ENCODE results near the gene BCL2L2.

Gene BCL2L2

DNA sequence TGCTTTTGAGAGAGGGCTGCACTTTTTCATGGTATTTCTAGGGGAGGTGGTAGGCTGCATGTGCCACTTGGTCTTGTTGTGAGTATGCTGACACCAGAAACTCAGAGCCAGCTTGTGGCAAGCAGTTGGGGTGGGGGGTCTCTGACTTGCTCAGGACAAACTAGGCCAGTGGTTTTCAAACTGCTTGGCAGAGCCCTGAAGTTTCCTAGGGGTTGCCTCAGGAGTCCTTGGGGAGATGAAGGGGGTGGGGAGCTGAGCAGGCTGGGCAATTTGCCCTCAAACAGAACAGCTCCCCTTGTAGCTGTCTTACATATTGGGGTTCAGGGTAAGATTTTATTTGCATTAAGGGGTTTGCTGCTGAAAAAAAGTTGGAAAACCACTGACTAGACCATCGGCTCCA lies 3.9 kb downstream of the BCL2L2 start:
- DNase-seq (ENCODE audit: low read depth) = no peak
- no peak overlapping the region for H3K4me3 ChIP-seq (ENCODE audit: low read length)
- TF ChIP-seq, protein P1, sequence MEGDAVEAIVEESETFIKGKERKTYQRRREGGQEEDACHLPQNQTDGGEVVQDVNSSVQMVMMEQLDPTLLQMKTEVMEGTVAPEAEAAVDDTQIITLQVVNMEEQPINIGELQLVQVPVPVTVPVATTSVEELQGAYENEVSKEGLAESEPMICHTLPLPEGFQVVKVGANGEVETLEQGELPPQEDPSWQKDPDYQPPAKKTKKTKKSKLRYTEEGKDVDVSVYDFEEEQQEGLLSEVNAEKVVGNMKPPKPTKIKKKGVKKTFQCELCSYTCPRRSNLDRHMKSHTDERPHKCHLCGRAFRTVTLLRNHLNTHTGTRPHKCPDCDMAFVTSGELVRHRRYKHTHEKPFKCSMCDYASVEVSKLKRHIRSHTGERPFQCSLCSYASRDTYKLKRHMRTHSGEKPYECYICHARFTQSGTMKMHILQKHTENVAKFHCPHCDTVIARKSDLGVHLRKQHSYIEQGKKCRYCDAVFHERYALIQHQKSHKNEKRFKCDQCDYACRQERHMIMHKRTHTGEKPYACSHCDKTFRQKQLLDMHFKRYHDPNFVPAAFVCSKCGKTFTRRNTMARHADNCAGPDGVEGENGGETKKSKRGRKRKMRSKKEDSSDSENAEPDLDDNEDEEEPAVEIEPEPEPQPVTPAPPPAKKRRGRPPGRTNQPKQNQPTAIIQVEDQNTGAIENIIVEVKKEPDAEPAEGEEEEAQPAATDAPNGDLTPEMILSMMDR (conservative IDR thresholded peaks at IDR 0.05; ENCODE audit: low read length) = no peak

DNA sequence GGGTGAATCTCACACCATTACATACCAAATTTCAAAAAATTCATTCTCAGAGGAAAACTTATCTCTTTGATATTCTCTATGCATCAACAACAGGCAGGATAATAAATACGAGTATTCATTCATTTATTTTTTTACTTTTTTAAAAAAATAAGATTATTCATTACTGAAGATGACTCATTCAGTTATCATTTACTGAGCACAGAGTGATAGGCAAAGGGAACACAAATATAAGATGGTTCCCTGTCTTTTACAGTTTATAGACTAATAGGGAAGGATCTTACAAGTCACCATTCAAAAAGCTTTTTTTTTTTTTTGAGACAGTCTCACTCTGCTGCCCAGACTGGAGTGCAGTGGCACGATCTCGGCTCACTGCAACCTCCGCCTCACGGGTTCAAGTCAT lies 9.7 kb downstream of the BCL2L2 start:
- TF ChIP-seq, protein P1 (conservative IDR thresholded peaks at IDR 0.05; ENCODE audit: low read length) = no peak
- DNase-seq (ENCODE audit: low read depth) = no peak
- H3K4me3 ChIP-seq (ENCODE audit: low read length) = no peak overlapping the region

DNA sequence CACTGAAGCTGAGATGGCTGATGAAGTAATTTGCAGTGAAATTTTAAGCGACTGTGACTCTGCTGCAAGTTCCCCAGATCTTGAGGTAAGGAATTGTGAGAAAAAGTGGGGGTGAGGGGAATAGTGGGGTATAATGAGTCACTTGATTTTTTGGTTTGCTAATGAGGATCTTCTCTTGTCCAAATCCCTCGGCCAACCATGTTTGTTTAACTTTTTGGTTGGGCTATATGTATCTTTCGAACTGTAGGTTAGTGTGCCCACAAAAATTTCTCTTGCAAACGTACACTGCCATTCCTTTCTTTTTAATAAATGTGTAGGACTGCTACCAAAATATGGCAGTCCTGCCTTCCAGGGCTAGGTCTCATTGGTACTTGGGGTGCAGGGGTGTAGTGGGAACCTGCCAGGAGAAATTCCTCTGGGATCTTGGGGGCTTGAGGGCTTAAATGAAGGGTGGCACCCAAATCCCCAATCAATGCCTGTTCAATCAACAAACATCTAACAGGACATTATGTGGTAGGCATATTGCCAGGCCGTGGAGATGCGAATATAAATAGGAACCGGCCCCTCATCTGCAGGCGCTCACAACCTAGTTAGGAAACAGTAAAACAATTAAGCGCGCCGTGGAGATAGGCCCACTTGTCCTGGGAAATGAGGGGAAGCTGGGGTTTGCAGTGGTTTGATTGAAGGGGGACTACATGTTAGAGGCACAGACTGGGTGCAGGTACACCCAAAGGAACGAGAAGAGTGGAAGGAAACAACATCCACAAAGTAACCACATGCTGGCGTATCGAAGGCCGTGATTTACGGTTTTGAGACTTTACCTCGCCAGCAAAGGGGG lies 13.3 kb downstream of the BCL2L2 start:
- peak overlapping the region; percentile 56 for H3K4me3 ChIP-seq (ENCODE audit: low read length)
- TF ChIP-seq, protein P1 (conservative IDR thresholded peaks at IDR 0.05; ENCODE audit: low read length) = no peak

DNA sequence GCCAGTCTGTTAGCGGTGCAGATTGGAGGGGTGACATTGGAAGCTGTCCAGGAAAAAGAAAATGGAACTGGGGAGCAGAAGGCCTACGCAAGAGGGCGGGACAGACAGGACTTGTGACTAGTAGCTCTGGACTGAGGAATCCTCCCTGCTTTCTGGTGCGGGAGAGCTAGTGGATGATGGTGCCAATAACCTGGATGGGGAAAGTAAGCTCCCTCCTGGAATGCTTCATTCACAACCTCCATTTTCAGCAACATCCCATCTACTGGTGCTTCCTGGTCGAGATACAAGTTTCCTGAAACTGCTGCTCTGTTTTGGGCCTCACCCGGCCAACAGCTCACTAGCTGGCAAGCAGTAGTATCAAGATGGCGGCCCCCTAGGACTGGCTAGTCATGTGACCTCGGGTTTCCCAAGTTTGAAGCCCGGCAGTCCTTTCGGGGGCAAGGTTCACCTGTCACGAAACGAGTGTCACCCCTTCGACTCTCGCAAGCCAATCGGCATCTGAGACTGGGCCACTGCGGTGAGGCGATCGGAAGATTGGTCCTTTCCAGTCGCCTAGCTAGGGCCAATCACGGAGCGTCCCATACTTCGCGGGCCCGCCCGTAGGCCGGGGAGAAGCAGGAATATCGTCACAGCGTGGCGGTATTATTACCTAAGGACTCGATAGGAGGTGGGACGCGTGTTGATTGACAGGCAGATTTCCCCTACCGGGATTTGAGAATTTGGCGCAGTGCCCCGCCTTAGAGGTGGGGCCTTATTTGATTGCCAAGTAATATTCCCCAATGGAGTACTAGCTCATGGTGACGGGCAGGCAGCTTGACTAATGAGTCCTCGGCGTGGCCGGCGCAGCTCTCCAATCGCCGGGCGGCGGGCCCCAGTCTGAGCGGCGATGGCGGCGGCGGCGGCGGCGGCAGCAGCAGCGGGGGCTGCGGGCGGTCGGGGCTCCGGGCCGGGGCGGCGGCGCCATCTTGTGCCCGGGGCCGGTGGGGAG lies 14.2 kb downstream of the BCL2L2 start, which contains the start of gene PABPN1:
TSS of gene PABPN1 (plus strand) at position 874 of the 988 bp plus-strand sequence. CDS start at position 887, 13 bp downstream.
- peak within 1 kb of the TSS; percentile 93 for H3K4me3 ChIP-seq (ENCODE audit: low read length)
- TF ChIP-seq, protein P1 (conservative IDR thresholded peaks at IDR 0.05; ENCODE audit: low read length) = no peak
- peak; percentile 100 for DNase-seq (ENCODE audit: low read depth)

More for the DNA sequence above, 13.3 kb downstream of the BCL2L2 start:
- DNase-seq (ENCODE audit: low read depth) = no peak

DNA sequence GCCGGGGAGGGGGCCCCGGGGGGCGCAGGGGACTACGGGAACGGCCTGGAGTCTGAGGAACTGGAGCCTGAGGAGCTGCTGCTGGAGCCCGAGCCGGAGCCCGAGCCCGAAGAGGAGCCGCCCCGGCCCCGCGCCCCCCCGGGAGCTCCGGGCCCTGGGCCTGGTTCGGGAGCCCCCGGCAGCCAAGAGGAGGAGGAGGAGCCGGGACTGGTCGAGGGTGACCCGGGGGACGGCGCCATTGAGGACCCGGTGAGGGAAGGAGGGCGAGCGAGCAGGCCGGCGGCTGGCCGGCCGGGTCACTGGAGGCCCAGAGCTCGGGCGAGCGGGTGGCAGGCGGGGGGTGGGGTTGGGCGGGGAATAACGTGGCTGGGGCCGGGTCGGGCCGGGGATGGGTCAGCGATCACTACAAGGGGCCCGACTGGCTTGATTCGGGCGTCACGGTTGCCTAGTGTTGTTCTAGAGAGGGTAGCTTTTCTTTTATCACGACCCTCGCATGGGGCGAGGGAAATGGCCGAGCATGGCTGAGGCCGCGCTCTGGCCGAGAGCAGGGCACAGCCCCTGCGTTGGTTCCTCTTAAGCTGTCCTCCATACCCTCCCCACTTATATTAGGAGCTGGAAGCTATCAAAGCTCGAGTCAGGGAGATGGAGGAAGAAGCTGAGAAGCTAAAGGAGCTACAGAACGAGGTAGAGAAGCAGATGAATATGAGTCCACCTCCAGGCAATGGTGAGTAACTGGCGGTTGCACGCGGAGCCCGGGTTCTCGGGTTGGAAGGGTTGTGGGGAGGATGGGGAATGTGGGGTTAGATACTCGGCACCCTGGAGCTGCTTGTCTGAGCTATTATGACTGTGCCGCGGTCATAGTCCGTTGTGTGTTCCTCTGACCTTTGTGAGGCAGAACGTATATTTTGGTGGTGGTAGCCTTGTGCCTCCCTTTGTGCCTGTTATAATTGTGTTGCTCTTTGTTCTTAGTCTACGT lies 15.2 kb downstream of the BCL2L2 start:
- peak; percentile 57 for DNase-seq (ENCODE audit: low read depth)
- H3K4me3 ChIP-seq (ENCODE audit: low read length) = peak overlapping the region; percentile 93
- TF ChIP-seq, protein P1 (conservative IDR thresholded peaks at IDR 0.05; ENCODE audit: low read length) = 0 out of 2 replicates have a peak, but pooled peaks have one; percentile 16
